KMS-11 (cell line): Measurements from ENCODE around the gene SOX1.

Experiments
- H2AFZ ChIP-seq: fragments of 200-600 bp; sonication (generic); 2 replicates; pipeline ENCODE4 v1.6.1; 2016; ENCODE audit warnings: antibody characterized with exemption, mixed run types, low read depth
- H3K27ac ChIP-seq: fragments of 200-600 bp; sonication (generic); 2 replicates; pipeline ENCODE4 v1.6.1; 2016; ENCODE audit warnings: mild to moderate bottlenecking, mixed run types
- H3K27me3 ChIP-seq: fragments of 200-600 bp; sonication (generic); 2 replicates; pipeline ENCODE4 v1.6.1; 2017; ENCODE audit warnings: mild to moderate bottlenecking, low read depth, mixed run types, moderate library complexity; ENCODE audit not compliant: insufficient read depth
- H3K36me3 ChIP-seq: fragments of 200-600 bp; sonication (generic); 2 replicates; pipeline ENCODE4 v1.6.1; 2017; ENCODE audit warnings: mild to moderate bottlenecking, mixed run types; ENCODE audit not compliant: insufficient read depth
- H3K4me1 ChIP-seq: fragments of 200-600 bp; sonication (generic); 2 replicates; pipeline ENCODE4 v1.6.1; 2016; ENCODE audit warnings: mild to moderate bottlenecking, low read depth, mixed run types; ENCODE audit not compliant: poor library complexity, severe bottlenecking
- H3K4me2 ChIP-seq: fragments of 200-600 bp; sonication (generic); 2 replicates; pipeline ENCODE4 v1.7.0; 2016; ENCODE audit warnings: mild to moderate bottlenecking, mixed run types
- H3K4me3 ChIP-seq: fragments of 200-600 bp; sonication (generic); IDR thresholded peaks from 2 replicates; pipeline ENCODE4 v1.6.1; 2017; ENCODE audit warnings: low read depth, low read length, mixed read lengths; ENCODE audit not compliant: insufficient read depth
- H3K79me2 ChIP-seq: fragments of 200-600 bp; sonication (generic); 2 replicates; pipeline ENCODE4 v1.6.1; 2016; ENCODE audit warnings: low read depth, mixed run types; ENCODE audit not compliant: insufficient read depth
- H3K9ac ChIP-seq: fragments of 200-600 bp; sonication (generic); 2 replicates; pipeline ENCODE4 v1.6.1; 2016; ENCODE audit warnings: mild to moderate bottlenecking, mixed run types
- H4K20me1 ChIP-seq: fragments of 200-600 bp; sonication (generic); 2 replicates; pipeline ENCODE4 v1.6.1; 2016; ENCODE audit warnings: mild to moderate bottlenecking, mixed run types; ENCODE audit not compliant: insufficient read depth
- TF ChIP-seq, protein P1 (sequence below): fragments of 200-600 bp; sonication (generic); conservative IDR thresholded peaks from 2 replicates; pipeline ENCODE4 v1.6.1; 2017; ENCODE audit warnings: low read depth, mild to moderate bottlenecking, antibody characterized with exemption, low read length, moderate library complexity, mixed read lengths

Gene SOX1

DNA sequence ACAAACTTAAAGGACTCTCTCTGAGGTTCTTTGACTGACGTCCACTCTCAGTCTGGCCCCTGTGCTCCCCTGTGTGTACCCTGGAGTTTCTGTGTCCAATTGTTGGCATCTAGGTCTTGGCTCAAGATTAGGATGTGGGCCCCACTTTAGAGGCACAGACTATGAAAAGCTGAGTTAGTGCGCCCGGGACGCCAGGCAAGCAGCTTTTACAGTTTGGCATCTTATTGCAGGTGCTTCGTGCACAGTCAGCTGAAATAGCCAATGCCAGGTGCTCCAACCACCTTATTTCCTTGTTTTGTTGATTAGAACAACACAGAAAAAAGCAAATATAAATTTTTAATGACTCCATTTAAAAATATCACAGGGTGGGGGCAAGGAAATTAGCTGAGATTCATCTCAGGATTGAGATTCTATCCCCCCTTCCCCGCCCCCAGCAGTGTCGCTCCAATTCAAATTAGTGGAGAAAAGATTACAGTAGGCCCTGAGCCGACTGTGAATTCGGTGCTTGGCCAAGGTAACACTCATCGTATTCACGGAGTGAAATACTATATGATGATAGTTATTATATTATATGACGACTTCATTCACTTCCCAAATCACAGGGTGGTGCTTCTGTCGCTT, 4.3 kb downstream of the SOX1 start:
- H2AFZ ChIP-seq = no peak overlapping the region
- no peak overlapping the region for H3K9ac ChIP-seq
- no peaks in the 10 kb centered on the region for H3K27me3 ChIP-seq
- no peaks in the 10 kb centered on the region for H3K36me3 ChIP-seq
- H4K20me1 ChIP-seq = no peaks in the 10 kb centered on the region
- H3K4me1 ChIP-seq = no peaks in the 10 kb centered on the region
- TF ChIP-seq, protein P1, sequence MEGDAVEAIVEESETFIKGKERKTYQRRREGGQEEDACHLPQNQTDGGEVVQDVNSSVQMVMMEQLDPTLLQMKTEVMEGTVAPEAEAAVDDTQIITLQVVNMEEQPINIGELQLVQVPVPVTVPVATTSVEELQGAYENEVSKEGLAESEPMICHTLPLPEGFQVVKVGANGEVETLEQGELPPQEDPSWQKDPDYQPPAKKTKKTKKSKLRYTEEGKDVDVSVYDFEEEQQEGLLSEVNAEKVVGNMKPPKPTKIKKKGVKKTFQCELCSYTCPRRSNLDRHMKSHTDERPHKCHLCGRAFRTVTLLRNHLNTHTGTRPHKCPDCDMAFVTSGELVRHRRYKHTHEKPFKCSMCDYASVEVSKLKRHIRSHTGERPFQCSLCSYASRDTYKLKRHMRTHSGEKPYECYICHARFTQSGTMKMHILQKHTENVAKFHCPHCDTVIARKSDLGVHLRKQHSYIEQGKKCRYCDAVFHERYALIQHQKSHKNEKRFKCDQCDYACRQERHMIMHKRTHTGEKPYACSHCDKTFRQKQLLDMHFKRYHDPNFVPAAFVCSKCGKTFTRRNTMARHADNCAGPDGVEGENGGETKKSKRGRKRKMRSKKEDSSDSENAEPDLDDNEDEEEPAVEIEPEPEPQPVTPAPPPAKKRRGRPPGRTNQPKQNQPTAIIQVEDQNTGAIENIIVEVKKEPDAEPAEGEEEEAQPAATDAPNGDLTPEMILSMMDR = no peak
- no peaks in the 10 kb centered on the region for H3K79me2 ChIP-seq
- no peak overlapping the region for H3K4me2 ChIP-seq
- H3K4me3 ChIP-seq = no peak overlapping the region
- no peak overlapping the region for H3K27ac ChIP-seq

GRCh38 chr13:112071723-112072533, 5.0 kb downstream of the SOX1 start:
- H3K27ac ChIP-seq = no peak overlapping the region
- H3K27me3 ChIP-seq = no peaks in the 10 kb centered on the region
- H3K4me1 ChIP-seq = no peaks in the 10 kb centered on the region
- no peak overlapping the region for H3K4me2 ChIP-seq
- H3K36me3 ChIP-seq = no peaks in the 10 kb centered on the region
- TF ChIP-seq, protein P1 = no peak
- no peak overlapping the region for H3K4me3 ChIP-seq
- H3K79me2 ChIP-seq = no peaks in the 10 kb centered on the region
- no peak overlapping the region for H2AFZ ChIP-seq
- H4K20me1 ChIP-seq = no peaks in the 10 kb centered on the region
- H3K9ac ChIP-seq = no peak overlapping the region

DNA sequence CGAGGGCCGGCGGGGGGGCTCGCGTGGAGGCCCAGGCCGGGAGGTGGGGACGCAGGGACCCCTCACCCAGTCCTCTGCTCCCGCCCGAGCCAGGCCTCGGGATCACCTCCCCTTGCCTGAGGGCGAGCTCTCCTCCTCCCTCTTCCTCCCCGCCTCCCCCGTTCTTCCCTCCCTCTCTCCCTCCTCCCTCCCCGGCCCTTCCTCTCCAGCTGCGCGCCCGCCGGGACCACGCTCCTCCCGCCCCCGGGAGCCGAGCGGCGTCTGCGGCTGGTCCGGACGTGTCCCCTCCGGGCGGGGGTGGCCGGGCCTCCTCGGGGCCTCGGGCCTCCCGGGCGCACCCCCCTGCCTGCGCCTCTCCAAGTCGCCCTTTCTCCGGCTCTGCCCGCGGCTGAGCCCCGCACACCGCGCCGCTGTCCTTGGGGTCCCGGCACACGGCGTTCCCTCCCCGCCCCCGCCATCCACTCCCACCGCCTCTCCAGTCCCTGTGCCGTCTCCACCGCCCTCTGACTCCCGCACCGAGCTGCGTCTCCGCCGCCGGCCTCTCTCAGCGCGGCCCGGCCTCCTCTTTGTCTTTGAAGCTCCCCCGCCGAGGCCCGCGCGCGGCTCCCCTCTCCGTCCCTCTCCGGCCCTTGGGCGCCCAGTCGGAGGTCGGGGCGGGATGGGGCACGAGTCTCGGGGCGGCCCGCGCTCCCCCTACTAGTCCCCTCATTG, 5.7 kb downstream of the SOX1 start:
- Histone ChIP-seq H2AFZ (no peak overlapping the region), H3K4me1 (no peaks in the 10 kb centered on the region), H3K4me3 (no peak overlapping the region), H3K27ac (no peak overlapping the region), H3K36me3 (no peaks in the 10 kb centered on the region), H3K4me2 (no peak overlapping the region), H3K9ac (no peak overlapping the region), H3K79me2 (no peaks in the 10 kb centered on the region), H3K27me3 (no peaks in the 10 kb centered on the region), H4K20me1 (no peaks in the 10 kb centered on the region)
- TF ChIP-seq, protein P1 = no peak

DNA sequence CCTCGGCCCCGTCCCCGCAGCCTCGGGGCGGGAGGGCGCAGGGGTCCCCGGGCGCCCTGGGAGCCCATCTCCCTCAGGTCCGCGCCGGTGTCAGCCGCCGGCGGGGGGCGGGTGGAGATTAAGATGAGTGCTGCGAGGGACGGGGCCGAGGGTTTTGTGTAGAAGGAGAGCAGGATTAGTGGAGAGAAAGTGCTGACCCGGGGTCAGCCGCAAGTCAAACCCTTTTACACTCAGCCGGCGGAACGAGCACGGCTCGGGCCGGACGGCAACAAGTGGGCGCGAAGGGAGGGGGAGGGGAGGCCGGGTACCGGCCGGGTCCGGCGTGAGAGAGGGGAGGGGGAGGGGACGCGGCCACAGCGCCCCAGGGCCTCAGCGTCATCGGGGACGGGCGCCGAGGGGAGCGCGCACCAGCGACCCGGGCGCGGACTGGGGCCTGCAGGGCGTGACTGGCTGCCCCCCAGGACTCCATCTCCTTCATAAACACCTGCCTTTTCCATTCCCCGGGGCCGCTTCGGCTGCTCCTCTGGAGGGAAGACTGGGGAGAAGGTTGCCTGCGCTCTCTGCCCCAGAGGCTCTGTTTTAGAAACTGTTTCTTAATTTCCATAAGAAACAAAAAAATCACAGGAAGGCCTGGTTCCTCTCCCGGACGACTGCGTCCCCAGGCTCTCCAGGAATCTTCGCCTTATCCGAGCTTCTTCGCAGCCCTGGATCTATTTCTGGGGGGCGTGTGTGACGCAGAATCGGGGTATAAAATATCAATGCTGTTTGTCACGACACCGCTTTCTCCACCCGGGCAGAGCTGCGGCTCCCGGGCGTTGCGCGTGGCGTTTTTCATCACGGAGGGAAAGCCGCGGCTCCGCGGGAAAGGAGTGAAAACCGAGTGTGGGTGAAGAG, 6.5 kb downstream of the SOX1 start:
- Histone ChIP-seq H3K4me1 (no peaks in the 10 kb centered on the region), H3K27me3 (no peaks in the 10 kb centered on the region), H3K9ac (no peak overlapping the region), H4K20me1 (no peaks in the 10 kb centered on the region), H3K4me3 (no peak overlapping the region), H3K79me2 (no peaks in the 10 kb centered on the region), H2AFZ (no peak overlapping the region), H3K4me2 (no peak overlapping the region), H3K27ac (no peak overlapping the region), H3K36me3 (no peaks in the 10 kb centered on the region)
- TF ChIP-seq, protein P1 = no peak
